HG02938 (cell line): Measurements from ENCODE around the gene OSCAR.
"Not testable (repeated sequence)": the region's sequence is repeated elsewhere in the genome, so short reads cannot be mapped to it uniquely, and the experiment has no call there.

ENCODE experiments used
- ATAC-seq: cut with Tn5 transposase; IDR thresholded peaks from one replicate; pipeline ENCODE4 v1.9.1; 2021; ENCODE audit warnings: mild to moderate bottlenecking, moderate library complexity; ENCODE audit not compliant: unreplicated experiment

Gene OSCAR

GRCh38 chr19:54127688-54128440 lies 27.3 kb upstream of the OSCAR start:
- ATAC-seq = no peak

- ATAC-seq = no peak
These were observed 25.1 kb upstream of the OSCAR start for GRCh38 chr19:54125713-54126112.

GRCh38 chr19:54124393-54124792 lies 23.8 kb upstream of the OSCAR start:
- ATAC-seq = no peak

- ATAC-seq = no peak
These were observed 23.1 kb upstream of the OSCAR start for GRCh38 chr19:54123682-54124081.

DNA sequence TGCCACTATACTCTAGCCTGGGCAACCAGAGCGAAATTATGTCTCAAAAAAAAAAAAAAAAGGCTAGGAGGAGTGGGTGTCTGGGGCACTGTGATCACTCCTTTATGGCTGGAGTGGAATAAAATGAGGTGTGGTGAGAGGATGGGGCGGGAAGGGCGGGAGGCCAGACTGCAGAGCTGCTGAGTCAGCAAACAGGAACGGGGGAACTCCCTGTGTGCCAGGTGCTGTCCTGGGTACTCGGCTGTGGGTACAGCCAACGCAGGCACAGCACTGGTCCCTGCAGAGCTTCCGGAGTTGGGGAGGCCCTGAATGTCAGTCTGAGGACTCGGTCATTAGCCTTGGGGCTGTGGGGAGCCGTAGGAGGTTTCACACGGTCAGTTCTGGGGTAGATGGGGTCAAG lies 20.7 kb upstream of the OSCAR start:
- no peak for ATAC-seq

DNA sequence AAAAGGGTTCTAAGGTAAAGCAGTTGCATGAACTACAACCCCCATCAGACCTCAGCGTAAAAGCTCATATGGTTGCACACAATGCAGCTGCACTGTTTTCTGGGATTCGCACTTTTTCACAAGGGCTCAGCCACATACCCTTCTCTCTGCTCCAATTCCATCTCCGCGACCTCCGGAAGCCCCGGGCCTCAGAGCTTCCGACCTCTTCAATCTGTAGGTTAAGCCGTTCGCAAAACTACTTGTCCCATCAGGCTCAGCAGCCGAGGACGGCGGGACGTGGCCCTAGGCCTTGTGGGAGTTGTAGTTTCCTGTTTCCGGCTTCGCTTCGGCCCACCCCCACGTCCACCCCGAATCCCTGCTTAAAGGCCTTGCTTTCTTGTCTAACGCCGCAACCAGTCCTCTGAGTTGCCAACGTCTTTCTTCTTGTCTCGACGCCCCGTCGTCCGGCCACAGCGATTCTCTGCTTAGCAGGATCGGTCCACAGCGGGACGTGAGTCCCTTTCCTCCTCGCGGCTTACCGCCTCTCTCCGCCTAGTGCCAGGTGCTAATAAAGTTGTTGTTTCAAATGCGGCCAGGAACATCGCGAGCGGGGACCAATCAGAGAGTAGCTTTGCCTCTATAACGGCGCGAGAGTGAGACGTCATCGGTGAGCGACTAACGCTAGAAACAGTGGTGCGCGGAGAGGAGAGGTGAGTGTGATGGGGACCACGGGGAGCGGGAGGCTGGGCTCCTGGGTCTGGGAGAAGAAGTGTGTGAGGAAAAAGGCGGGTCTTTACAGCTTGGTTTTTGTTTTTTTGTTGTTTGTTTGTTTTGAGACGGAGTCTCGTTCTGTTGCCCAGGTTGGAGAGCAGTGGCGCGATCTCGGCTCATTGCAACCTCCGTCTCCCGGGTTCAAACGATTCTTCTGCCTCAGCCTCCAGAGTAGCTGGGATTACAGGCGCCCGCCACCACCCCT lies 14.8 kb upstream of the OSCAR start, which contains the start of the genes PRPF31 and TFPT:
Gene PRPF31 (plus strand): TSS at position 646 of the 955 bp plus-strand sequence. CDS start 2,525 bp downstream, outside the sequence.
Gene TFPT (minus strand): TSS at position 549 of the 955 bp plus-strand sequence. CDS start 388 bp downstream, at position 161.
- peak; percentile 77 for ATAC-seq

- no peak for ATAC-seq
These were observed 13.9 kb upstream of the OSCAR start for GRCh38 chr19:54114340-54115108.

- ATAC-seq = no peak
These were observed 9.0 kb upstream of the OSCAR start for GRCh38 chr19:54109651-54110050.

- no peak for ATAC-seq
These were observed 7.9 kb upstream of the OSCAR start for GRCh38 chr19:54108496-54108895.

DNA sequence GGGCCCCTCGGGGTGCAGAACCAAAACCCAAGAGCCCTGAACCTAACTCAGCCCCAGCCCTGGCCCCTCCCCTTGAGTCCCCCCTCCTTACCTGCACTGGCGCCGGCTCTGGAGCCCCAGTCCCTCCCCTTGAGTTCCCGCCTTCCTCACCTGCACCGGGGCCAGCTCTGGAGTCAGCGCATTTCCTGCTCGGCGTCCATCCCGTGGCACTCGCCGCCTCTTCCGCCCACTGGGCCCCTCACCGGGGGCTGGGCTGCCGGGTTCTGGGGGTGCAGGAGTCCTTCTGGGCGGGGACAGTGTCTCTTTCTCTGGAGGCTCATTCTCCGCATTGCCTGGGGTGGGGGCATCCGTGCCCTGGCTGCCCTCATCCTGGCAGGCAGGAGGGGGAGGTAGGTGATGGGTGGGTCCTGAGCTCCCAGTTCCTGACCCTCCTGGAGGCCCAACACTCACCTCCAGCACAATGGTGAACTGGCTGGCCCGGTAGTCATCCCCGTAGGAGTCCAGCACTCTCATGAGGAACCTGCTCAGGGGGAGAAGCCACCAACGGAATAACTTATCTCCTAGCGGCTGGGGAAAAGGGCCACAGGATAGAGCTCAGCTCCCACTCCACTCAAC lies 7.4 kb upstream of the OSCAR start:
- ATAC-seq = no peak

DNA sequence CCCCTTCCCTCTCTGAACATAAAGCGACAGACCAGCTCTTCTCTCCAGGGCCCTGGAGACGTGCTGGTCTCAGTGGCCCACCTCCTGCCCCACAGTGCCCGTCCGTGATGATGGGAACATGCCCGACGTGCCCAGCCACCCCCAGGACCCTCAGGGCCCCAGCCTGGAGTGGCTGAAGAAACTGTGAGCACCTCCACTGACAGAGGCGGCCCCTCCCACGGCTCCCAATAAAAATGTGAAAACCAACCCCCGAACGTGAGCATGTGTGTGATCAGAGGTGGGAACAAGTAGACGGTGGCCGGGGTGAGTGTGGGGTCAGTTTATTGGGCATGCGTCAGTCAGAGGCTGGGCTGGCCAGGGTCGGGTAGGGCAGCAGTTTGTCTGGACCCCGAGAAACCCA lies 6.1 kb upstream of the OSCAR start:
- ATAC-seq = no peak

GRCh38 chr19:54105796-54106195 lies 5.2 kb upstream of the OSCAR start:
- ATAC-seq = no peak

- ATAC-seq = no peak
These were observed 4.6 kb upstream of the OSCAR start for GRCh38 chr19:54104998-54105715.

DNA sequence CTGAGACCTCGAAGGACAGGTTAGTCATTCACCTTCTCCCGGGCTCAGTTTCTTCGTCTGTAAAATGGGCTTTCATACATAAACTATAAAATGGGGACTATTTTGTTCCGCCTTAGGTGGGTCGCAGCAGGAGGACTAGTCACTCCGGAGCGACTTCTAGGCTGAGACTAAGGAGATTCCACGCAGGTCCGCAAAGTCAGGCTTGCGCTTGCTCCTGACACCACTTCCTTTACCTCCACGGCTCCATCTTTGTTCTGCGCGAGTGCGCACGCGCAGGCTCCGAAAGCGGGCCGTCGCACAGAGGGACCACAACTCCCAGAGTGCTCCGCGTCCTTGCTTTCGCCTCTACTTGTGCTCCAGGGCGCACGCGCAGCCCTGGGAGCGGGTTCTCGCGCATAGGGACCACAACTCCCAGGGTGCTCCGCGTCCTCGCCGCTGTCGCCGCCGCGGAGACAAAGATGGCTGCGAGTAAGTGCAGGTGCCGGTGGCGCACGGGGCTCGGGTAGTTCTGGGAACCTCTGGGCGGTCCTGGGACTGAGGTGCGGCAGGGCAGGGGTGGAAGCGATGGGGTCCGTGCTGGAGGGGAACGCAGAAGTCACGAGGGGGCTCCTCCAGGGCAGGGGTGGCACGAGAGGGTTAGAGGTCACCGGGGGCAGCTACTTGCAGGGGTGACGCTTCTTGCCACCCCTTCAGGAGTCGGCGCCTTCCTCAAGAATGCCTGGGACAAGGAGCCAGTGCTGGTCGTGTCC lies 2.0 kb upstream of the OSCAR start, which contains the start of gene NDUFA3:
Gene NDUFA3 (plus strand): TSS at position 435 of the 749 bp plus-strand sequence. CDS start 24 bp downstream, at position 459.
- ATAC-seq = peak; percentile 85

DNA sequence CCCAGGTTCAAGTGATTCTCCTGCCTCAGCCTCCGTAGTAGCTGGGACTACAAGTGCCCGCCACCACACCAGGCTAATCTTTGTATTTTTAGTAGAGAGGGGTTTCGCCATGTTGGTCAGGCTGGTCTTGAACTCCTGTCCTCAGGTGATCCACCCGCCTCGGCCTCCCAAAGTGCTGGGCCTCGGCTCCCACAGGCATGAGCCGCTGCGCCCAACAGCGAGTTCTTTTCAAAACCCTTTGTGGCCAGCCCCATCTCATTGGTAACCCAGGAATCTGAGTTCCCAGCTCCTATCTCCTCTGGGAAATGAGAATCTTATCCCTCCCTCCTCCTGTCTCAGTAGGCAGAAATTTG lies 724 bp downstream of the OSCAR start:
- not testable (repeated sequence) for ATAC-seq

DNA sequence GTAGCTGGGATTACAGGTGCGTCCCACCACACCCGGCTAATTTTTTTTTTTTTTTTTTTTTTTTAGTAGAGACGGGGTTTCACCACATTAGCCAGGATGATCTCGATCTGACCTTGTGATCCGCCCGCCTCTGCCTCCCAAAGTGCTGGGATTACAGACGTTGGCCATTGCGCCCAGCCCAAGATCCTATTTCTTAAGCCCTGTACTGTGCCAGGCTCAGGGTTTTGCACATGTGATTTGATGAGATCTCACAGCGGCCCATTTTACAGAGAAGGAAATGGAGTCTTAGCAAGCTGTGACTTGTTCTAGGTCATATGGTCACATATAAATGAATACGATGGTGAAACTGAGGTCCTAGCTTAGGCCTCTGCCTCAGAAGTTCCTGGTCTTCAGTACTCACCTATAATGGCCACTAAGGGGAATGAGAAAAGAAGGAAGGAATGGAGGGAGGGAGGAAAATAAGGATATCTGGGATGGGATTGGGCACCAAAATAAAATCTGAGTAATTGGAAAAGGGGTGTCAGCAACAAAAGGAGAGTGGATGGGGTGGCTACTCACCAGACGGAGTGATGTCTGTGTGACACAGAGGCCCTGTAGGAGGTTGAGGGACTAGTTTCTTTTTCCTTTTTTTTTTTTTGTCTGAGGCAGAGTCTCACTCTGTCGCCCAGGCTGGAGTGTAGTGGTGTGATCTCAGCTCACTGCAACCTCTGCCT lies 1.3 kb downstream of the OSCAR start:
- no peak for ATAC-seq

GRCh38 chr19:54096617-54097106 lies 3.9 kb downstream of the OSCAR start:
- no peak for ATAC-seq
